HL-60 (cell line): ENCODE data around the gene CBLC.

Experiments used
- DNase-seq, 2 experiments: peaks; one replicate each; pipeline ENCODE4 v3.0.0-alpha.2; 2010 to 2020; ENCODE audit warnings: low read depth in 1 of 2, low spot score in 1 of 2
- H3K27ac ChIP-seq: fragments of 250-450 bp; sonication (Bioruptor Pico); replicated peaks from 2 replicates; pipeline ENCODE4 v1.5.1; 2020; ENCODE audit warnings: mild to moderate bottlenecking, moderate library complexity
- H3K27me3 ChIP-seq: fragments of 250-450 bp; sonication (Bioruptor Pico); 2 replicates; pipeline ENCODE4 v1.5.1; 2021; ENCODE audit warnings: mild to moderate bottlenecking, moderate library complexity; ENCODE audit not compliant: insufficient read depth, poor library complexity, severe bottlenecking
- H3K4me3 ChIP-seq: replicated peaks from 2 replicates; pipeline ENCODE4 v1.5.1; 2011; ENCODE audit warnings: mild to moderate bottlenecking, control low read depth, low read length; ENCODE audit not compliant: insufficient read depth
- CTCF ChIP-seq: IDR thresholded peaks from one replicate; pipeline ENCODE4 v1.5.1; 2011; ENCODE audit warnings: low read length, control low read depth, inconsistent platforms; ENCODE audit not compliant: insufficient read depth
- GABPA ChIP-seq: IDR thresholded peaks from 2 replicates; pipeline ENCODE4 v1.6.1; 2012; ENCODE audit warnings: low read depth
- POLR2AphosphoS5 ChIP-seq: IDR thresholded peaks from 2 replicates; pipeline ENCODE4 v1.6.1; 2012; ENCODE audit warnings: low read depth
- REST ChIP-seq: IDR thresholded peaks from 2 replicates; pipeline ENCODE4 v1.6.1; 2012; ENCODE audit warnings: low read depth; ENCODE audit not compliant: insufficient replicate concordance
- SPI1 ChIP-seq: IDR thresholded peaks from 2 replicates; pipeline ENCODE4 v1.6.1; 2012; ENCODE audit warnings: low read depth, mild to moderate bottlenecking, borderline replicate concordance

The CBLC gene

GRCh38 chr19:44809577-44810233 lies 32.0 kb downstream of the CBLC start:
- H3K27ac ChIP-seq = no peak overlapping the region
- no peak for DNase-seq

GRCh38 chr19:44810234-44811121 lies 32.8 kb downstream of the CBLC start:
- no peak overlapping the region for H3K4me3 ChIP-seq
- no peak for TF ChIP-seq GABPA
- peaks cover 18% of the 10 kb centered on the region for H3K27me3 ChIP-seq
- no peak for DNase-seq
- H3K27ac ChIP-seq = no peak overlapping the region

More at GRCh38 chr19:44809577-44810233, 32.0 kb downstream of the CBLC start:
- Histone ChIP-seq H3K27me3 (peaks cover 21% of the 10 kb centered on the region), H3K4me3 (no peak overlapping the region)
- TF ChIP-seq POLR2AphosphoS5 (no peak), SPI1 (no peak), GABPA (no peak), REST (no peak)

- TF ChIP-seq REST (no peak), GABPA (no peak), POLR2AphosphoS5 (no peak), CTCF (no peak), SPI1 (no peak)
- no peak for DNase-seq
- H3K4me3 ChIP-seq = no peak overlapping the region
- no peak overlapping the region for H3K27ac ChIP-seq
- peaks cover 18% of the 10 kb centered on the region for H3K27me3 ChIP-seq
Observed at GRCh38 chr19:44811122-44811419, 33.4 kb downstream of the CBLC start.

GRCh38 chr19:44812142-44812718 lies 34.5 kb downstream of the CBLC start:
- TF ChIP-seq CTCF (no peak), REST (no peak), SPI1 (no peak), GABPA (no peak), POLR2AphosphoS5 (no peak)
- peaks cover 18% of the 10 kb centered on the region for H3K27me3 ChIP-seq
- H3K4me3 ChIP-seq = no peak overlapping the region
- H3K27ac ChIP-seq = no peak overlapping the region
- no peak for DNase-seq
